Measurements from ENCODE around the gene KCNC1. TPM values are rescaled to one million over a fixed set of nuclear protein-coding genes. Genes with fewer than 3 reads are reported as not detected.

KCNC1 gene
- total and polyA plus RNA-seq, 9 donors = 0.02 to 0.18 (median 0.03) TPM; not detected in 5

DNA sequence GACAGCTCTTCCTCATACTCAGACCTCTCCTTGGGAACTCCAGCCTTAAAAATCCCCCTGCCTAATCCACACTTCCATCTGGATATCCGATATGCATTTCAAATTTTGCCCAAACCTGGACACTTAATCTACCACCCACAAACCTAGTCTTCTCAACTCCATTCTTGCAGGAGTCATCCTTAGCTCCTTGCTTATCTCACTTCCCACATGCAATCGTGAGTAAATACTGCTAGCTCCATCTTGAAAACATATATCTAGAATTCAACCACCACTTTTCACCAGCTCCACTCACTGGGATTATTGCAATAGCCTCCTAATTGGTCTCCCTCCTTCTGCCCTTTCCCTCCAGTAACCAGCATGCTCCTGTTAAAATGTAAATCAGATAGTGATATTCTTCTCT lies 17.8 kb upstream of the KCNC1 start:
- no peaks in the 10 kb centered on the region for H3K4me1 ChIP-seq (ENCODE audit: insufficient read depth)
- intact Hi-C loops (cut with DNase I) = loop anchor here in 1 of 4 donors (5.0 kb wide), 1 partner anchor 50 kb away; no protein-coding TSS in a partner anchor
- no peak overlapping the region for H3K27ac ChIP-seq
- TF ChIP-seq, protein P1, sequence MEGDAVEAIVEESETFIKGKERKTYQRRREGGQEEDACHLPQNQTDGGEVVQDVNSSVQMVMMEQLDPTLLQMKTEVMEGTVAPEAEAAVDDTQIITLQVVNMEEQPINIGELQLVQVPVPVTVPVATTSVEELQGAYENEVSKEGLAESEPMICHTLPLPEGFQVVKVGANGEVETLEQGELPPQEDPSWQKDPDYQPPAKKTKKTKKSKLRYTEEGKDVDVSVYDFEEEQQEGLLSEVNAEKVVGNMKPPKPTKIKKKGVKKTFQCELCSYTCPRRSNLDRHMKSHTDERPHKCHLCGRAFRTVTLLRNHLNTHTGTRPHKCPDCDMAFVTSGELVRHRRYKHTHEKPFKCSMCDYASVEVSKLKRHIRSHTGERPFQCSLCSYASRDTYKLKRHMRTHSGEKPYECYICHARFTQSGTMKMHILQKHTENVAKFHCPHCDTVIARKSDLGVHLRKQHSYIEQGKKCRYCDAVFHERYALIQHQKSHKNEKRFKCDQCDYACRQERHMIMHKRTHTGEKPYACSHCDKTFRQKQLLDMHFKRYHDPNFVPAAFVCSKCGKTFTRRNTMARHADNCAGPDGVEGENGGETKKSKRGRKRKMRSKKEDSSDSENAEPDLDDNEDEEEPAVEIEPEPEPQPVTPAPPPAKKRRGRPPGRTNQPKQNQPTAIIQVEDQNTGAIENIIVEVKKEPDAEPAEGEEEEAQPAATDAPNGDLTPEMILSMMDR (IDR thresholded peaks at IDR 0.05) = no peak
- TF ChIP-seq EP300 (IDR thresholded peaks at IDR 0.05) = no peak
- TF ChIP-seq POLR2A (IDR thresholded peaks at IDR 0.05) = no peak
- no peaks in the 10 kb centered on the region for H3K36me3 ChIP-seq
- 64 to 74% (median 66%) methylated on average over 2 of the region's 2 CpGs for WGBS, 3 donors
- H3K9me3 ChIP-seq = no peaks in the 10 kb centered on the region
- no peak for DNase-seq
- no peaks in the 10 kb centered on the region for H3K27me3 ChIP-seq
- H3K4me3 ChIP-seq = no peak overlapping the region

DNA sequence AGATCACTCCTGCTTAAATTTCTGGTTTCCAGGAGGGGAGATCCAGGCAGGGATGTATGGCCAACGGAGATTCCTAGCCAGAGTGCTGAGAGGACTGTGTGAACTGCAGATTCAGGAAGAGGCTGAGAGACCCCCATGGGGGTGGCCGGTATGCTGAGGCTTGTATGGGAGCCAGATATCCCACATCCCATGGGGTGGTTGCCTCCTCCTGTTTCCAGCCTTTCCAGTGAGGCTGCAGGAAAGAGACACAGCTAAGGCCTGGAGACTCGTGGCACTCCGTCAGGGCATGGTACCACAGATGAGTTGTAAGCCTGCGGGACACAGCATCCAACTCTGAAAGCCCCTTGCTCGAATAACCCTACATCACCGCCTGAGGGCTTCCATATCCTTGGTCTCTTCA lies 16.6 kb upstream of the KCNC1 start:
- Histone ChIP-seq H3K27me3 (no peaks in the 10 kb centered on the region), H3K27ac (no peak overlapping the region), H3K4me3 (no peak overlapping the region), H3K36me3 (no peaks in the 10 kb centered on the region), H3K9me3 (no peaks in the 10 kb centered on the region), H3K4me1 (ENCODE audit: insufficient read depth) (no peaks in the 10 kb centered on the region)
- WGBS, 3 donors = 49 to 66% (median 50%) methylated on average over 7 of the region's 7 CpGs
- TF ChIP-seq POLR2A (IDR thresholded peaks at IDR 0.05) (no peak), EP300 (IDR thresholded peaks at IDR 0.05) (no peak)
- TF ChIP-seq, protein P1 (IDR thresholded peaks at IDR 0.05) = no peak
- intact Hi-C loops (cut with DNase I) = loop anchor here in 1 of 4 donors (5.0 kb wide), 1 partner anchor 49 kb away; no protein-coding TSS in a partner anchor
- DNase-seq = no peak

DNA sequence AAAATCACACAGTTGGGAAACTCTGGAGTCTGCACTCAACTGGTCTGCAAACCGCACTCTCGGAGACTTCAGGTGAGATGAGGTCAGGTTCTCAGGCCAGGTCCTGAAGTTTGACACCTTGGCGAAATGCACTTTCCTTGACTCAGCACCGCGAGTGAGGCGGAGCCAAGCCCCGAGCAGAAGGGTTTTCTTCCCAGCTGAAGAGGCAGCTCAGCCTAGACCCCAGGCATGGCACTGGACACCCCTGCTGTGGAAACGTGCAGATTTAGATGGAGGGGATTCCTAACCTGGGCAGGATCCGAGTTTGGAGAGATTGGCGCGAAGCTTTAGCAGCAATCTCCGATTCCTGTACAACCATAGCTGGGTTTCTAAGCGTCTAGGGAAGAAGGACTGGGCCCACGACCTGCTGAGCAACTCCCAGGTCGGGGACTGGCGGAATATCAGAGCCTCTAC lies 16.0 kb upstream of the KCNC1 start:
- no peak overlapping the region for H3K27ac ChIP-seq
- no peaks in the 10 kb centered on the region for H3K4me1 ChIP-seq (ENCODE audit: insufficient read depth)
- intact Hi-C loops (cut with DNase I) = loop anchor here in 1 of 4 donors (5.0 kb wide), 1 partner anchor 49 kb away; no protein-coding TSS in a partner anchor
- no peak for TF ChIP-seq EP300 (IDR thresholded peaks at IDR 0.05)
- TF ChIP-seq, protein P1 (IDR thresholded peaks at IDR 0.05) = no peak
- no peak for TF ChIP-seq POLR2A (IDR thresholded peaks at IDR 0.05)
- H3K9me3 ChIP-seq = no peaks in the 10 kb centered on the region
- H3K27me3 ChIP-seq = no peaks in the 10 kb centered on the region
- H3K4me3 ChIP-seq = no peak overlapping the region
- no peaks in the 10 kb centered on the region for H3K36me3 ChIP-seq
- WGBS, 3 donors = 5 to 10% (median 9%) methylated on average over 16 of the region's 16 CpGs
- no peak for DNase-seq

DNA sequence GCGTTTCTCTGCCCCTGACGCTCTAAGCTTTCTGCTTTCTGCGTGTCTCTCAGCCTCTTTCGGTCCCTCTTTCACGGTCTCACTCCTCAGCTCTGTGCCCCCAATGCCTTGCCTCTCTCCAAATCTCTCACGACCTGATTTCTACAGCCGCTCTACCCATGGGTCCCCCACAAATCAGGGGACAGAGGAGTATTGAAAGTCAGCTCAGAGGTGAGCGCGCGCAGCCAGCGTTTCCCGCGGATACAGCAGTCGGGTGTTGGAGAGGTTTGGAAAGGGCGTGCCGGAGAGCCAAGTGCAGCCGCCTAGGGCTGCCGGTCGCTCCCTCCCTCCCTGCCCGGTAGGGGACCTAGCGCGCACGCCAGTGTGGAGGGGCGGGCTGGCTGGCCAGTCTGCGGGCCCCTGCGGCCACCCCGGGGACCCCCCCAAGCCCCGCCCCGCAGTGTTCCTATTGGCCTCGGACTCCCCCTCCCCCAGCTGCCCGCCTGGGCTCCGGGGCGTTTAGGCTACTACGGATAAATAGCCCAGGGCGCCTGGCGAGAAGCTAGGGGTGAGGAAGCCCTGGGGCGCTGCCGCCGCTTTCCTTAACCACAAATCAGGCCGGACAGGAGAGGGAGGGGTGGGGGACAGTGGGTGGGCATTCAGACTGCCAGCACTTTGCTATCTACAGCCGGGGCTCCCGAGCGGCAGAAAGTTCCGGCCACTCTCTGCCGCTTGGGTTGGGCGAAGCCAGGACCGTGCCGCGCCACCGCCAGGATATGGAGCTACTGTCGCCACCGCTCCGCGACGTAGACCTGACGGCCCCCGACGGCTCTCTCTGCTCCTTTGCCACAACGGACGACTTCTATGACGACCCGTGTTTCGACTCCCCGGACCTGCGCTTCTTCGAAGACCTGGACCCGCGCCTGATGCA lies 15.3 kb upstream of the KCNC1 start, which contains the start of gene MYOD1:
Gene MYOD1 (plus strand): TSS at position 544 of the 910 bp plus-strand sequence. CDS start 212 bp downstream, at position 756.
- no peak for DNase-seq
- WGBS, 3 donors = 2 to 3% (median 2%) methylated on average over 62 to 68 of the region's 68 CpGs
- H3K9me3 ChIP-seq = no peaks in the 10 kb centered on the region
- no peaks in the 10 kb centered on the region for H3K27me3 ChIP-seq
- TF ChIP-seq, protein P1 (IDR thresholded peaks at IDR 0.05) = no peak
- no peaks in the 10 kb centered on the region for H3K36me3 ChIP-seq
- no peak within 1 kb of the TSS for H3K27ac ChIP-seq
- H3K4me3 ChIP-seq = no peak within 1 kb of the TSS
- intact Hi-C loops (cut with DNase I) = loop anchor here in 1 of 4 donors (5.0 kb wide), 1 partner anchor 48 kb away; no protein-coding TSS in a partner anchor
- H3K4me1 ChIP-seq (ENCODE audit: insufficient read depth) = no peaks in the 10 kb centered on the region
